HEK293 (cell line): ENCODE data around the gene ABLIM2.

Source experiments
- CTCF ChIA-PET: fragments of 350-600 bp; formaldehyde crosslinking; extraction: SDS; loops from one replicate; lab custom pipeline; 2021; ENCODE audit warnings: antibody characterized with exemption; lab: Yijun Ruan, JAX
- POLR2A ChIA-PET: fragments of 300-600 bp; formaldehyde crosslinking; extraction: SDS; loops from one replicate; lab custom pipeline; 2020; ENCODE audit warnings: antibody characterized with exemption, inconsistent platforms; lab: Yijun Ruan, JAX
- H3K27ac ChIP-seq: fragments of 200-500 bp; sonication (Bioruptor generic); 2 replicates; pipeline ENCODE4 v1.5.1; 2014; ENCODE audit warnings: low read depth, low read length, control low read depth, inconsistent platforms; ENCODE audit errors: extremely low read depth
- H3K36me3 ChIP-seq, 2 experiments: fragments of 200-500 bp in 1 of 2; sonication (Bioruptor generic) in 1 of 2; 1 replicate in 1 of 2; 2 replicates in 1 of 2; pipeline ENCODE4 v1.5.1; 2014 to 2017; ENCODE audit warnings: inconsistent platforms in 2 of 2, low read length in 2 of 2; ENCODE audit not compliant: control insufficient read depth in 2 of 2, insufficient read depth in 1 of 2
- H3K4me1 ChIP-seq: fragments of 200-500 bp; sonication (Bioruptor generic); 2 replicates; pipeline ENCODE4 v1.5.1; 2014; ENCODE audit warnings: mild to moderate bottlenecking, low read length, inconsistent platforms; ENCODE audit not compliant: control insufficient read depth, insufficient read depth
- H3K4me3 ChIP-seq: 2 replicates; pipeline ENCODE4 v1.5.1; 2011; ENCODE audit warnings: low read depth, mild to moderate bottlenecking, control low read depth, low read length, moderate library complexity
- H3K9me3 ChIP-seq: fragments of 200-500 bp; sonication (Bioruptor generic); 2 replicates; pipeline ENCODE4 v1.5.1; 2014; ENCODE audit warnings: low read depth, low read length, inconsistent platforms; ENCODE audit not compliant: control insufficient read depth, insufficient read depth
- AEBP2 ChIP-seq: fragments of 450-650 bp; formaldehyde crosslinking; IDR thresholded peaks from 2 replicates; pipeline ENCODE4 v1.5.1; 2016; ENCODE audit warnings: missing biosample characterization, missing genetic modification characterization, borderline replicate concordance
- ELK4 ChIP-seq: IDR thresholded peaks from 2 replicates; pipeline ENCODE4 v1.6.1; 2011; ENCODE audit warnings: mild to moderate bottlenecking, low read depth, low read length, borderline replicate concordance
- GFI1B ChIP-seq: fragments of 450-650 bp; formaldehyde crosslinking; IDR thresholded peaks from 2 replicates; pipeline ENCODE4 v1.5.1; 2016; ENCODE audit warnings: missing biosample characterization, missing genetic modification characterization
- HOXD13 ChIP-seq: sonication (generic); formaldehyde crosslinking; IDR thresholded peaks from 2 replicates; pipeline ENCODE4 v1.8.0; 2022; ENCODE audit warnings: missing genetic modification reagents, borderline replicate concordance
- KLF7 ChIP-seq: fragments of 450-650 bp; formaldehyde crosslinking; IDR thresholded peaks from 2 replicates; pipeline ENCODE4 v1.5.1; 2016; ENCODE audit warnings: missing biosample characterization, missing genetic modification characterization, borderline replicate concordance
- PRDM6 ChIP-seq: fragments of 450-650 bp; formaldehyde crosslinking; IDR thresholded peaks from 2 replicates; pipeline ENCODE4 v1.5.1; 2017; ENCODE audit warnings: missing biosample characterization, missing genetic modification characterization
- REST ChIP-seq: fragments of 450-650 bp; formaldehyde crosslinking; IDR thresholded peaks from 2 replicates; pipeline ENCODE4 v1.5.1; 2016; ENCODE audit warnings: missing biosample characterization, missing genetic modification characterization
- SETDB1 ChIP-seq: IDR thresholded peaks from one replicate; pipeline ENCODE4 v1.6.1; 2017; ENCODE audit warnings: mild to moderate bottlenecking, low read length, moderate library complexity, mixed read lengths; ENCODE audit not compliant: insufficient read length
- ZBTB11 ChIP-seq: fragments of 450-650 bp; formaldehyde crosslinking; conservative IDR thresholded peaks from 2 replicates; pipeline ENCODE4 v1.5.1; 2016; ENCODE audit warnings: low read depth, missing biosample characterization, missing genetic modification characterization
- ZFP3 ChIP-seq: fragments of 450-650 bp; formaldehyde crosslinking; IDR thresholded peaks from 2 replicates; pipeline ENCODE4 v1.5.1; 2016; ENCODE audit warnings: low read depth, missing biosample characterization, missing genetic modification characterization
- ZNF280C ChIP-seq: fragments of 450-650 bp; formaldehyde crosslinking; IDR thresholded peaks from 2 replicates; pipeline ENCODE4 v1.5.1; 2016; ENCODE audit warnings: missing biosample characterization, missing genetic modification characterization
- ZNF302 ChIP-seq: fragments of 450-650 bp; formaldehyde crosslinking; IDR thresholded peaks from 2 replicates; pipeline ENCODE4 v1.5.1; 2016; ENCODE audit warnings: missing biosample characterization, missing genetic modification characterization, low read depth
- ZNF473 ChIP-seq: fragments of 450-650 bp; formaldehyde crosslinking; IDR thresholded peaks from 2 replicates; pipeline ENCODE4 v1.5.1; 2017; ENCODE audit warnings: missing biosample characterization, missing genetic modification characterization
- ZNF521 ChIP-seq: fragments of 450-650 bp; formaldehyde crosslinking; IDR thresholded peaks from 2 replicates; pipeline ENCODE4 v1.5.1; 2017; ENCODE audit warnings: missing biosample characterization, mild to moderate bottlenecking, missing genetic modification characterization
- ZNF626 ChIP-seq: fragments of 450-650 bp; sonication (Bioruptor Pico); formaldehyde crosslinking; IDR thresholded peaks from 2 replicates; pipeline ENCODE4 v1.5.1; 2018; ENCODE audit warnings: missing biosample characterization, missing genetic modification characterization, inconsistent platforms
- ZNF701 ChIP-seq: fragments of 450-650 bp; formaldehyde crosslinking; IDR thresholded peaks from 2 replicates; pipeline ENCODE4 v1.5.1; 2016; ENCODE audit warnings: missing biosample characterization, missing genetic modification characterization
- ZNF704 ChIP-seq: fragments of 450-650 bp; formaldehyde crosslinking; IDR thresholded peaks from 2 replicates; pipeline ENCODE4 v1.5.1; 2016; ENCODE audit warnings: missing biosample characterization, missing genetic modification characterization
- ZNF776 ChIP-seq: fragments of 450-650 bp; formaldehyde crosslinking; IDR thresholded peaks from 2 replicates; pipeline ENCODE4 v1.5.0; 2017; ENCODE audit warnings: missing biosample characterization, missing genetic modification characterization, borderline replicate concordance

Gene ABLIM2

GRCh38 chr4:7922466-7922865 lies 236.1 kb downstream of the ABLIM2 start:
- Histone ChIP-seq H3K36me3 (no peaks in the 10 kb centered on the region), H3K4me1 (no peaks in the 10 kb centered on the region), H3K9me3 (no peaks in the 10 kb centered on the region), H3K27ac (no peak overlapping the region), H3K4me3 (no peak overlapping the region)
- no peak for TF ChIP-seq ELK4
- TF ChIP-seq ZNF626 (tag by site-specific recombination): no peak
- no peak for TF ChIP-seq REST
- TF ChIP-seq ZFP3 (tag by site-specific recombination): no peak
- no peak for TF ChIP-seq SETDB1
- no peak for TF ChIP-seq ZNF473
- TF ChIP-seq ZNF704: no peak
- TF ChIP-seq AEBP2 (tag by site-specific recombination): no peak
- no peak for TF ChIP-seq ZNF701 (tag by site-specific recombination)
- no peak for TF ChIP-seq ZNF302 (tag by site-specific recombination)
- no peak for TF ChIP-seq KLF7
- no peak for TF ChIP-seq ZNF521 (tag by site-specific recombination)
- no peak for TF ChIP-seq ZBTB11
- TF ChIP-seq PRDM6 (tag by site-specific recombination): no peak
- TF ChIP-seq ZNF280C: no peak
- TF ChIP-seq GFI1B: no peak
- no peak for TF ChIP-seq ZNF776 (tag by site-specific recombination)
- TF ChIP-seq HOXD13: no peak
- POLR2A ChIA-PET: no interaction called here
- CTCF ChIA-PET: interaction anchor here (1.0 to 1.4 kb wide), 3 partner anchors 48 to 161 kb away, joined by 3 to 4 read pairs (median 3); no protein-coding TSS in a partner anchor
